HPDE6-E6E7 (cell line): Measurements from ENCODE around the gene STX5.
"Not testable (repeated sequence)": the region's sequence is repeated elsewhere in the genome, so short reads cannot be mapped to it uniquely, and the experiment has no call there.

ENCODE experiments used
- DNase-seq: peaks from one replicate; pipeline ENCODE4 v3.0.0; 2011; ENCODE audit warnings: missing footprints; ENCODE audit errors: extremely low spot score

Gene STX5, protein sequence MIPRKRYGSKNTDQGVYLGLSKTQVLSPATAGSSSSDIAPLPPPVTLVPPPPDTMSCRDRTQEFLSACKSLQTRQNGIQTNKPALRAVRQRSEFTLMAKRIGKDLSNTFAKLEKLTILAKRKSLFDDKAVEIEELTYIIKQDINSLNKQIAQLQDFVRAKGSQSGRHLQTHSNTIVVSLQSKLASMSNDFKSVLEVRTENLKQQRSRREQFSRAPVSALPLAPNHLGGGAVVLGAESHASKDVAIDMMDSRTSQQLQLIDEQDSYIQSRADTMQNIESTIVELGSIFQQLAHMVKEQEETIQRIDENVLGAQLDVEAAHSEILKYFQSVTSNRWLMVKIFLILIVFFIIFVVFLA

GRCh38 chr11:62831520-62832335, at the start of gene STX5:
Gene STX5, minus strand, starts transcription at chr11:62832051. Its CDS starts 808 bp downstream, at chr11:62831243.
- DNase-seq: peak; percentile 96

- peak; percentile 85 for DNase-seq
Measured at GRCh38 chr11:62880803-62881578, 49.1 kb upstream of the STX5 start, which contains the start of gene SLC3A2. Gene SLC3A2, plus strand, starts transcription at chr11:62880896. Its CDS starts 128 bp downstream, at chr11:62881024.

- no peak for DNase-seq
Measured at GRCh38 chr11:62880231-62880802, 48.5 kb upstream of the STX5 start.

GRCh38 chr11:62879235-62879978, 47.6 kb upstream of the STX5 start:
- no peak for DNase-seq

DNA sequence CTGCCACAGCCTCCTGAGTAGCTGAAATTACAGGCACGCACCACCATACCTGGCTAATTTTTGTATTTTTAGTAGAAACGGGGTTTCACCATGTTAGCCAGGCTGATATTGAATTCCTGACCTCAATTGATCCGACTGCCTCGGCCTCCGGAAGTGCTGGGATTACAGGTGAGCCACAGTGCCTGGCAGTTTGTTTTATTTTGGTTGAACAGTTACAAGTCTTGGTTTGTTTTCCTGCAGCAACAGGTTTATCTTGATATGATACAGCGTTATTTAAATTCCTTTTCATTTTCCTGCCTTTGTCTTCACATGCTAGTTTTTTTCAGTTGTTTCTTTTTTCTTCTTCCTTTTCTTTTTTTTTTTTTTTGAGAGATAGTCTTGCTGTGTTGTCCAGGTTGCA, 44.9 kb upstream of the STX5 start:
- no peak for DNase-seq

DNA sequence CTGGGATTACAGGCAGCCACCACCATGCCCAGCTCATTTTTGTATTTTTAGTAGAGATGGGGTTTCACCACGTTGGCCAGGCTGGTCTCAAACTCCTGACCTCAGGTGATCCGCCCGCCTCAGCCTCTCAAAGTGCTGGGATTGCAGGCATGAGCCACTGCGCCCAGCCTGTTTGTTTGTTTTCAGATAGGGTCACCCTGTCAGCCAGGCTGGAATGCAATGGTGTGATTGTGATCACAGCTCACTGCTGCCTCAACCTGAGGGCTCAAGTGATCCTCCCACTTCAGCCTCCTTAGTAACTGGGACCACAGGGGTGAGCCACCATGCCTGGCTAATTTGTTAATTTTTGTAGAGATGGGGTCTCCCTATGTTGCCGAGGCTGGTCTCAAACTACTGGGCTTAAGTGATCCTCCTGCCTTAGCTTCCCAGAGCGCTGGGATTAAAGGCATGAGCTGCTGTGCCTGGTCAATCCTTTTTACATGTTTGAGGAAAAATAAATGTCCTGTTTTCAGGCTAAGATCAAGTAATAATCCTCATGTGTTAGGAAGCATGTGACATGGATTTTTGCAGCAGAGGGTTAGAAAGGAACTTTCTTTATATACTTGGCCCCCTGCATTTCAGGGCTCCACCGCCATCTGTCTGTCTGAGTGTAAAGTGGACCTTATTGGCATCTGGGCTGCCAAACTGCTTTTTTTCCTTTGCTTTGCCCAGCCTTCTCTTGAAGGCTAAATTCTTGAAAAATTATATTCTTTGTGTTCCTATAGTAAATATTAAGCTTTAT, 44.0 kb upstream of the STX5 start:
- no peak for DNase-seq

GRCh38 chr11:62874851-62875250, 43.0 kb upstream of the STX5 start:
- no peak for DNase-seq

GRCh38 chr11:62865635-62866034, 33.8 kb upstream of the STX5 start:
- no peak for DNase-seq

DNA sequence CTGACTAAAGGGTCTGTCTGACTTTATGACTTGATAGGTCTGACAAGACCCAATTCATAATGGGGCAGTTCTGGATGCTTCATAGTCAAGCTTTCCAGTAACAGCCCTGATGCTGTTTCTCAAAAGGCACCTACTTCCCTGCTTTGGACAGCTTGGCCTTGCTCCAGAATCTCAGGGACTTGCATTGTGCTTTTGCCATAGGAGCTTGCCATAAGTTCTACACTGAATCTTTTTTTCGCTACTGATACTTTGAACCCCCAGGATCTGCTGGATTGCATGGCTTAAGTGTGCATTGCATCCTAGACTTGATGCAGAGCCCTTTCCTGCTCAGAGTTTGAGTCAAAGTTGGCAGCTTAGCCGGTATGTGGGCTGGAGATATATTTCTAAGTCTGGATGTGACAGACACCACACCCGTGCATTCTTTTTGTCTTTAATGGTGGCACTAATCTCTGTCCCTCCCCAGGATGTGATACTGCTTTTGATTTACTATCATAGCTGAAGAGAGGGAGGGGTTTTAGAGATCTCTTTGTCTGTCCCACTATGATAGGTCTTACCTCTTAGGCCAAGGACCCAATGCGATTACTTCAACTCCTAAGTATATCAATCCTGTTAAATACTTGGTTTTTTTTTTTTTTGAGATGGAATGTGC, 32.0 kb upstream of the STX5 start:
- DNase-seq: no peak

- DNase-seq: not testable (repeated sequence)
Measured at GRCh38 chr11:62861564-62862192, 29.8 kb upstream of the STX5 start.

DNA sequence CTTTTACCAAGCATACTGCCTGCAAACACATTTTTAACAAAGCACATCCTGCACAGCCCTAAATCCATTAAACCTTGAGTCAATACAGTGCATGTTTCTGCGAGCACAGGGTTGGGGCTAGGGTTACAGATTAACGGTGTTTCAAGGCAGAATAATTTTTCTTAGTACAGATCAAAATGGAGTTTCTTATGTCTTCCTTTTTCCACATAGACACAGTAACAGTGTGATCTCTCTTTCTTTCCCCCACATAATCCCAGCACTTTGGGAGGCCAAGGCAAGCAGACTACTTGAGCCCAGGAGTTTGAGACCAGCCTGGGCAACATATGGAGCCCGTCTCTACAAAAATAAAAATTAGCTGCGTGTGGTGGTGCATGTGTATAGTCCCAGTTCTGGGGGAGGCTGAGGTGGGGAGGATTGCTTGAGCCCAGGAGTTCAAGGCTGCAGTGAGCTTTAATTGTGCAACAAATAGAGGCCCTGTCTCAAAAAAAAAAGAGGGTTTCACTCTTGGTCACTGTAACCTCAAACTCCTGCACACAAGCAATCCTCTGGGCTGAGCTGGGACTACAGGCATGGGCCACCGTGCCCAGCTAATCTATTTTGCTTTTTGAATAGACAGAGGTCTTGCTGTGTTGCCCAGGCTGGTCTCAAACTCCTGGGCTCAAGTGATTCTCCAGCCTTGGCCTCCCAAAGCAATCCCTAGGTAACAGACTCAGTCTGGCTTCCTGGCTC, 29.1 kb upstream of the STX5 start:
- no peak for DNase-seq

- DNase-seq: not testable (repeated sequence)
Measured at GRCh38 chr11:62859281-62859703, 27.4 kb upstream of the STX5 start.

GRCh38 chr11:62858201-62858600, 26.4 kb upstream of the STX5 start:
- DNase-seq: no peak

DNA sequence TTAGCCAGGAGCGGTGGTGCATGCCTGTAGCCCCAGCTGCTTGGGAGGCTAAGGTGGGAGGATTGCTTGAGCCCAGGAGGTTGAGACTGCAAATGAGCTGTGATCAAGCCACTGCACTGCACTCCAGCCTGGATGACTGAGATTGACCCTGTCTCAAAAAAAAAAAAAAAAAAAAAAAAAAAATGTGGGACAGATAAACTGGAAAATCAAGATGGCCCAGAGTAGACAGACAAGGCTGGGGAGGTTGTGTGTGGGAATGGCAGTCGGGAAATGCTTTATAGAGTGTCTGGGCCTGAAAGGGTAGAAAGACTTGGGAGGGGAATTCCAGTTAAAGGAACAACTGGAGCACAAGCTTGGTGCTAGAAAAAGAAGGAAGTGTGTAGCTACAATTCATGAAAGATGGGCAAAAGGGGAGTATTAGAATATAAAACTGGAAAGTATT, 25.7 kb upstream of the STX5 start:
- no peak for DNase-seq

- no peak for DNase-seq
Measured at GRCh38 chr11:62856333-62856895, 24.6 kb upstream of the STX5 start.

GRCh38 chr11:62855571-62856332, 23.9 kb upstream of the STX5 start:
- DNase-seq: peak; percentile 94

GRCh38 chr11:62854825-62855570, 23.1 kb upstream of the STX5 start:
- DNase-seq: no peak
